Endothelial cell of umbilical vein (primary cell): ENCODE measurements around the gene PTGR3. TPM values are rescaled to one million over a fixed set of nuclear protein-coding genes. Genes with fewer than 3 reads are reported as not detected.

Source experiments
- BruUV-seq: library from RNA; stranded (reverse); fragments of 400-500 nt; replicated peaks from 2 replicates; lab custom pipeline; 2021; lab: Mats Ljungman, UMichigan
- CTCF ChIA-PET: fragments of 300-600, 350-600 bp; sonication (Branson Sonifier 250); formaldehyde crosslinking; loops from one replicate; lab custom pipeline; 2021; ENCODE audit warnings: antibody characterized with exemption, inconsistent platforms; lab: Charles Lee
- POLR2A ChIA-PET: fragments of 300-600, 350-600 bp; sonication (Branson Sonifier 250); formaldehyde crosslinking; loops from one replicate; lab custom pipeline; 2021; ENCODE audit warnings: antibody characterized with exemption, inconsistent platforms; lab: Charles Lee
- DNase-seq: peaks from one replicate; pipeline ENCODE4 v3.0.0-alpha.2; 2011; ENCODE audit warnings: low read depth, low spot score
- FAIRE-seq: peaks from 2 replicates; lab custom pipeline; 2011; peaks lifted over from hg19 to GRCh38; lab: Jason Lieb, UNC
- H2AFZ ChIP-seq: 2 replicates; pipeline ENCODE4 v1.6.0; 2012; ENCODE audit warnings: low read depth, low read length, control low read depth, inconsistent platforms
- H3K27ac ChIP-seq: 2 replicates; pipeline ENCODE4 v1.5.1; 2011; ENCODE audit warnings: low read depth, mild to moderate bottlenecking, control low read depth, low read length, moderate library complexity; ENCODE audit not compliant: insufficient read depth
- H3K27me3 ChIP-seq, 2 experiments: 2 replicates each; pipeline versions ENCODE4 v1.6.0 to v1.6.1; 2011; ENCODE audit warnings: low read length in 2 of 2, mixed read lengths in 1 of 2; ENCODE audit not compliant: control insufficient read depth in 2 of 2, insufficient read depth in 2 of 2
- H3K36me3 ChIP-seq, 2 experiments: 2 replicates in 1 of 2; 3 replicates in 1 of 2; pipeline ENCODE4 v1.5.1; 2011; ENCODE audit warnings: low read length in 2 of 2, mild to moderate bottlenecking in 1 of 2, moderate library complexity in 1 of 2; ENCODE audit not compliant: control insufficient read depth in 2 of 2, insufficient read depth in 2 of 2; ENCODE audit errors: extremely low read depth in 1 of 2
- H3K4me1 ChIP-seq: 3 replicates; pipeline ENCODE4 v1.5.1; 2011; ENCODE audit warnings: mild to moderate bottlenecking, low read length; ENCODE audit not compliant: control insufficient read depth, insufficient read depth; ENCODE audit errors: extremely low read depth
- H3K4me2 ChIP-seq: 2 replicates; pipeline ENCODE4 v1.6.1; 2011; ENCODE audit warnings: low read length, control low read depth, mixed read lengths; ENCODE audit not compliant: insufficient read depth
- H3K4me3 ChIP-seq, 3 experiments: fragments of 200-600 bp in 1 of 3; sonication (generic), shearing (Covaris generic) in 1 of 3; replicated peaks in 1 of 3; 2 replicates each; pipeline ENCODE4 v1.5.1; 2011 to 2016; ENCODE audit warnings: control low read depth in 3 of 3, low read length in 3 of 3, mild to moderate bottlenecking in 2 of 3, inconsistent platforms in 1 of 3, low read depth in 1 of 3, moderate library complexity in 1 of 3; ENCODE audit not compliant: insufficient read depth in 1 of 3
- H3K79me2 ChIP-seq: 2 replicates; pipeline ENCODE4 v1.6.0; 2012; ENCODE audit warnings: low read length, inconsistent platforms; ENCODE audit not compliant: control insufficient read depth, insufficient read depth
- H3K9ac ChIP-seq: replicated peaks from 2 replicates; pipeline ENCODE3; 2011; ENCODE audit warnings: low read length, control low read depth; ENCODE audit not compliant: insufficient read depth; ENCODE audit errors: extremely low read depth
- H3K9me1 ChIP-seq: replicated peaks from 3 replicates; pipeline ENCODE4 v1.6.0; 2011; ENCODE audit warnings: mild to moderate bottlenecking, low read length; ENCODE audit not compliant: control insufficient read depth, insufficient read depth; ENCODE audit errors: extremely low read depth
- H3K9me3 ChIP-seq: replicated peaks from 2 replicates; pipeline ENCODE4 v1.5.1; 2012; ENCODE audit warnings: low read length, inconsistent platforms; ENCODE audit not compliant: control insufficient read depth, insufficient read depth
- H4K20me1 ChIP-seq: replicated peaks from 2 replicates; pipeline ENCODE3; 2011; ENCODE audit warnings: mild to moderate bottlenecking, low read length; ENCODE audit not compliant: control insufficient read depth, insufficient read depth; ENCODE audit errors: extremely low read depth
- CTCF ChIP-seq, 2 donors: IDR thresholded peaks; 1 replicate in 1 of 2; 2 replicates in 1 of 2; pipeline ENCODE4 v1.5.1; 2011; ENCODE audit warnings: low read length in 2 of 2, mild to moderate bottlenecking in 2 of 2, moderate library complexity in 2 of 2, control low read depth in 1 of 2, inconsistent platforms in 1 of 2, low read depth in 1 of 2; ENCODE audit not compliant: insufficient read depth in 1 of 2; ENCODE audit errors: extremely low read depth in 1 of 2
- EZH2 ChIP-seq: IDR thresholded peaks from 2 replicates; pipeline ENCODE4 v1.6.1; 2012; ENCODE audit warnings: borderline replicate concordance, low read depth, mild to moderate bottlenecking, moderate library complexity, low read length, inconsistent platforms; ENCODE audit not compliant: severe bottlenecking
- FOS ChIP-seq: IDR thresholded peaks from 2 replicates; pipeline ENCODE4 v1.6.1; 2011; ENCODE audit warnings: mild to moderate bottlenecking, low read length, moderate library complexity, borderline replicate concordance; ENCODE audit not compliant: insufficient read depth
- GATA2 ChIP-seq: IDR thresholded peaks from 2 replicates; pipeline ENCODE4 v1.7.0; 2011; ENCODE audit warnings: low read depth, mild to moderate bottlenecking, moderate library complexity, mixed read lengths, low read length; ENCODE audit not compliant: insufficient read length, insufficient read depth
- JUN ChIP-seq: IDR thresholded peaks from 2 replicates; pipeline ENCODE4 v1.6.1; 2011; ENCODE audit warnings: borderline replicate concordance, low read depth; ENCODE audit not compliant: insufficient read length, insufficient read depth
- MAX ChIP-seq: IDR thresholded peaks from 2 replicates; pipeline ENCODE4 v1.6.1; 2011; ENCODE audit not compliant: insufficient read depth, insufficient read length
- MYC ChIP-seq: IDR thresholded peaks from one replicate; pipeline ENCODE4 v1.6.1; 2011; ENCODE audit warnings: mild to moderate bottlenecking, low read depth, low read length
- POLR2A ChIP-seq: IDR thresholded peaks from 2 replicates; pipeline ENCODE4 v1.6.1; 2012; ENCODE audit warnings: low read depth, mild to moderate bottlenecking, control low read depth, low read length
- POLR2AphosphoS5 ChIP-seq: IDR thresholded peaks from 2 replicates; pipeline ENCODE4 v1.6.1; 2012; ENCODE audit warnings: low read depth, mild to moderate bottlenecking, control low read depth, low read length, moderate library complexity; ENCODE audit not compliant: insufficient read depth
- dilution Hi-C: fragments of 300-500 bp; cut with MboI; formaldehyde crosslinking; loops from one replicate; pipeline ENCODE4 v1.15.0; 2019; ENCODE audit warnings: low sequenced_read_pairs; ENCODE audit not compliant: extremely low pct_ligation_motif_present
- intact Hi-C: fragments of 100-400 bp; cut with micrococcal nuclease; formaldehyde crosslinking; loops from one replicate; pipeline ENCODE4 v1.10.0; 2022
- polyA plus RNA-seq, 4 experiments: library from polyadenylated mRNA; depleted of rRNA in 3 of 4; stranded (reverse) in 3 of 4; unstranded in 1 of 4; fragments of >200 nt; gene quantifications; 2 replicates each; pipeline versions ENCODE4 v1.2.1 to v1.2.3, GENCODE V29; 2011 to 2012; ENCODE audit warnings: missing spikeins in 1 of 4
- total RNA-seq: library from RNA; stranded (reverse); gene quantifications from 2 replicates; pipeline ENCODE4 v1.2.3, GENCODE V29; 2021

PTGR3 gene
- total and polyA plus RNA-seq, 2 donors (not counting 3 experiments of a cell fraction or from before 2014, with no cell fraction given), result 13.9 to 21.9 TPM

- Histone ChIP-seq H2AFZ (no peak overlapping the region), H3K27me3 (no peaks in the 10 kb centered on the region), H3K4me1 (peaks cover 28% of the 10 kb centered on the region), H3K9me3 (no peaks in the 10 kb centered on the region), H3K4me3 (no peak overlapping the region), H4K20me1 (no peaks in the 10 kb centered on the region), H3K27ac (no peak overlapping the region), H3K36me3 (peaks cover 0 to 3% of the 10 kb centered on the region in 2 experiments), H3K79me2 (peaks cover 33% of the 10 kb centered on the region), H3K9ac (no peak overlapping the region), H3K9me1 (no peaks in the 10 kb centered on the region), H3K4me2 (peak overlapping the region; percentile 75)
- FAIRE-seq (peak; percentile 55), DNase-seq (peak; percentile 58)
- no peak for TF ChIP-seq POLR2AphosphoS5
- no peak for TF ChIP-seq MYC
- TF ChIP-seq CTCF (IDR thresholded peaks at IDR 0.05; ENCODE audit: extremely low read depth in 1 of 2, insufficient read depth in 1 of 2, low read depth in 1 of 2, low read length in 2 of 2), result no peak
- no peak for TF ChIP-seq POLR2A
- no peak for TF ChIP-seq FOS
- no peak for TF ChIP-seq EZH2
- no peak for TF ChIP-seq MAX
- TF ChIP-seq JUN, result no peak
- no peak for TF ChIP-seq GATA2
- ChIA-PET POLR2A (interaction anchor here (1.5 kb wide), 1 partner anchor 9 kb away, joined by 3 read pairs; no protein-coding TSS in a partner anchor), CTCF (interaction anchor here (1.1 to 1.3 kb wide), 3 partner anchors 8 to 21 kb away, joined by 3 to 10 read pairs (median 3); partner anchors contain the start of gene TSHZ1)
- dilution Hi-C loops, result no loop called here
- no TSS peak for BruUV-seq
- intact Hi-C loops, result loop anchor here (1.0 kb wide), 1 partner anchor 9 kb away; no protein-coding TSS in a partner anchor
These were observed 13.0 kb upstream of the PTGR3 start for GRCh38 chr18:75221897-75222296.
